HepG2 (cell line): ENCODE results near the gene LTC4S. TPM values are rescaled to one million over a fixed set of nuclear protein-coding genes. Genes with fewer than 3 reads are reported as not detected.
A peak's percentile ranks its signal among the peaks of the same experiment; 100 is the strongest.

Experiments
- ASH2L ChIP-seq: fragments of 300-600, 200-600 bp; sonication (generic); IDR thresholded peaks from 2 replicates; pipeline ENCODE4 v1.7.0; 2017; ENCODE audit warnings: low read depth, mild to moderate bottlenecking, moderate library complexity, mixed read lengths, low read length; ENCODE audit not compliant: insufficient read length
- BORCS8-MEF2B ChIP-seq: sonication (generic); formaldehyde crosslinking; IDR thresholded peaks from 2 replicates; pipeline ENCODE4 v1.8.0; 2022; ENCODE audit warnings: mild to moderate bottlenecking, missing genetic modification reagents
- GTF2F1 ChIP-seq: fragments of 150-350 bp; IDR thresholded peaks from 2 replicates; pipeline ENCODE4 v1.6.1; 2014; ENCODE audit warnings: low read length
- HOXA9 ChIP-seq: sonication (generic); formaldehyde crosslinking; IDR thresholded peaks from 2 replicates; pipeline ENCODE4 v1.8.1; 2022; ENCODE audit warnings: missing genetic modification reagents, mild to moderate bottlenecking, moderate library complexity, borderline replicate concordance
- NCOA5 ChIP-seq: sonication (generic); formaldehyde crosslinking; IDR thresholded peaks from 2 replicates; pipeline ENCODE4 v1.4.0; 2020; ENCODE audit warnings: missing genetic modification reagents
- PAF1 ChIP-seq: IDR thresholded peaks from 2 replicates; pipeline ENCODE4 v1.6.1; 2016; ENCODE audit warnings: missing genetic modification reagents, missing compliant biosample characterization
- PHF8 ChIP-seq: sonication (generic); formaldehyde crosslinking; IDR thresholded peaks from 2 replicates; pipeline ENCODE4 v1.5.0; 2020; ENCODE audit warnings: missing genetic modification reagents
- SAP130 ChIP-seq: IDR thresholded peaks from 2 replicates; pipeline ENCODE4 v1.6.1; 2016; ENCODE audit warnings: low read depth
- SOX5 ChIP-seq: IDR thresholded peaks from 2 replicates; pipeline ENCODE4 v1.6.1; 2016; ENCODE audit warnings: borderline replicate concordance
- SPEN ChIP-seq: sonication (generic); formaldehyde crosslinking; IDR thresholded peaks from 2 replicates; pipeline ENCODE4 v1.5.1; 2020; ENCODE audit warnings: low read depth, mild to moderate bottlenecking, missing genetic modification reagents
- TEF ChIP-seq: sonication (generic); formaldehyde crosslinking; IDR thresholded peaks from 2 replicates; pipeline ENCODE4 v1.5.0; 2020; ENCODE audit warnings: missing genetic modification reagents
- ZNF484 ChIP-seq: sonication (generic); formaldehyde crosslinking; IDR thresholded peaks from 2 replicates; pipeline ENCODE4 v1.5.1; 2020; ENCODE audit warnings: mild to moderate bottlenecking, low read depth, missing genetic modification reagents, borderline replicate concordance
- ZNF570 ChIP-seq: sonication (generic); formaldehyde crosslinking; IDR thresholded peaks from 2 replicates; pipeline ENCODE4 v1.4.0; 2020; ENCODE audit warnings: mild to moderate bottlenecking, missing genetic modification reagents, borderline replicate concordance
- ZNF605 ChIP-seq: sonication (generic); formaldehyde crosslinking; IDR thresholded peaks from 2 replicates; pipeline ENCODE4 v1.8.0; 2022; ENCODE audit warnings: mild to moderate bottlenecking, missing genetic modification reagents
- ZNF639 ChIP-seq: conservative IDR thresholded peaks from 2 replicates; pipeline ENCODE4 v1.6.1; 2018; ENCODE audit warnings: missing genetic modification reagents
- ZNF83 ChIP-seq: sonication (generic); formaldehyde crosslinking; IDR thresholded peaks from 2 replicates; pipeline ENCODE4 v1.4.0; 2020; ENCODE audit warnings: missing genetic modification reagents, mild to moderate bottlenecking, borderline replicate concordance
- polyA plus RNA-seq, 8 experiments: library from polyadenylated mRNA; depleted of rRNA in 3 of 8; stranded (reverse) in 7 of 8; unstranded in 1 of 8; fragments of >200 nt; fragmentation: Illumina TruSeq in 4 of 8; extraction: Trizol in 4 of 8; gene quantifications; 2 replicates each; pipeline versions ENCODE4 v1.2.1 to v1.2.3, GENCODE V29; 2011 to 2016; ENCODE audit warnings: low read depth in 4 of 8, missing spikeins in 1 of 8, mixed read lengths in 1 of 8; ENCODE audit not compliant: insufficient read depth in 1 of 8
- total RNA-seq, 5 experiments: library from RNA; depleted of rRNA; stranded (reverse); fragments of >200 nt; fragmentation: Illumina TruSeq; extraction: Trizol; gene quantifications; 2 replicates each; pipeline ENCODE4 v1.2.3, GENCODE V29; 2016; ENCODE audit warnings: low read depth in 1 of 5
- TF ChIP-seq, protein P1 (sequence below): sonication (generic); formaldehyde crosslinking; IDR thresholded peaks from 2 replicates; pipeline ENCODE4 v1.5.0; 2020; ENCODE audit warnings: missing genetic modification reagents, mild to moderate bottlenecking, borderline replicate concordance
- TF ChIP-seq, protein P2 (sequence below): IDR thresholded peaks from 2 replicates; pipeline ENCODE4 v1.6.1; 2016; ENCODE audit warnings: low read depth, control low read depth
- TF ChIP-seq, protein P3 (sequence below): sonication (generic); formaldehyde crosslinking; IDR thresholded peaks from 2 replicates; pipeline ENCODE4 v1.5.0; 2020; ENCODE audit warnings: mild to moderate bottlenecking, missing genetic modification reagents, borderline replicate concordance
- TF ChIP-seq, protein P4 (sequence below): IDR thresholded peaks from 2 replicates; pipeline ENCODE4 v1.6.1; 2016; ENCODE audit warnings: low read depth, borderline replicate concordance

The LTC4S gene
- total and polyA plus RNA-seq, 2 of the 13 experiments (the other 11 are each of a cell fraction or from before 2014, with no cell fraction given): 0.35 TPM; not detected in 1

- TF ChIP-seq, protein P1, sequence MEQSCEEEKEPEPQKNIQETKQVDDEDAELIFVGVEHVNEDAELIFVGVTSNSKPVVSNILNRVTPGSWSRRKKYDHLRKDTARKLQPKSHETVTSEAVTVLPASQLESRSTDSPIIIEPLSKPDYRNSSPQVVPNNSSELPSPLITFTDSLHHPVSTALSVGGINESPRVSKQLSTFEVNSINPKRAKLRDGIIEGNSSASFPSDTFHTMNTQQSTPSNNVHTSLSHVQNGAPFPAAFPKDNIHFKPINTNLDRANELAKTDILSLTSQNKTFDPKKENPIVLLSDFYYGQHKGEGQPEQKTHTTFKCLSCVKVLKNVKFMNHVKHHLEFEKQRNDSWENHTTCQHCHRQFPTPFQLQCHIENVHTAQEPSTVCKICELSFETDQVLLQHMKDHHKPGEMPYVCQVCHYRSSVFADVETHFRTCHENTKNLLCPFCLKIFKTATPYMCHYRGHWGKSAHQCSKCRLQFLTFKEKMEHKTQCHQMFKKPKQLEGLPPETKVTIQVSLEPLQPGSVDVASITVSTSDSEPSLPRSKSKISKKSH (CRISPR knock-in tag): no peak
- TF ChIP-seq HOXA9 (CRISPR knock-in tag) (no peak; the same call in 1 of the 2 replicates), BORCS8-MEF2B (peak; percentile 56; the same call in 1 of the 2 replicates), TEF (CRISPR knock-in tag) (no peak), ZNF639 (CRISPR knock-in tag) (no peak), SAP130 (peak; percentile 38), SPEN (CRISPR knock-in tag) (no peak; the same call in 1 of the 2 replicates), ASH2L (peak; percentile 32), ZNF605 (CRISPR knock-in tag) (0 out of 2 replicates have a peak, but pooled peaks have one; percentile 27), ZNF570 (CRISPR knock-in tag) (no peak), PAF1 (CRISPR knock-in tag) (no peak), SOX5 (CRISPR knock-in tag) (no peak), ZNF83 (CRISPR knock-in tag) (no peak; the same call in 1 of the 2 replicates), GTF2F1 (no peak), NCOA5 (CRISPR knock-in tag) (no peak), ZNF484 (no peak), PHF8 (peak; percentile 60)
- TF ChIP-seq, protein P2, sequence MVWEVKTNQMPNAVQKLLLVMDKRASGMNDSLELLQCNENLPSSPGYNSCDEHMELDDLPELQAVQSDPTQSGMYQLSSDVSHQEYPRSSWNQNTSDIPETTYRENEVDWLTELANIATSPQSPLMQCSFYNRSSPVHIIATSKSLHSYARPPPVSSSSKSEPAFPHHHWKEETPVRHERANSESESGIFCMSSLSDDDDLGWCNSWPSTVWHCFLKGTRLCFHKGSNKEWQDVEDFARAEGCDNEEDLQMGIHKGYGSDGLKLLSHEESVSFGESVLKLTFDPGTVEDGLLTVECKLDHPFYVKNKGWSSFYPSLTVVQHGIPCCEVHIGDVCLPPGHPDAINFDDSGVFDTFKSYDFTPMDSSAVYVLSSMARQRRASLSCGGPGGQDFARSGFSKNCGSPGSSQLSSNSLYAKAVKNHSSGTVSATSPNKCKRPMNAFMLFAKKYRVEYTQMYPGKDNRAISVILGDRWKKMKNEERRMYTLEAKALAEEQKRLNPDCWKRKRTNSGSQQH (CRISPR knock-in tag): no peak
- TF ChIP-seq, protein P3, sequence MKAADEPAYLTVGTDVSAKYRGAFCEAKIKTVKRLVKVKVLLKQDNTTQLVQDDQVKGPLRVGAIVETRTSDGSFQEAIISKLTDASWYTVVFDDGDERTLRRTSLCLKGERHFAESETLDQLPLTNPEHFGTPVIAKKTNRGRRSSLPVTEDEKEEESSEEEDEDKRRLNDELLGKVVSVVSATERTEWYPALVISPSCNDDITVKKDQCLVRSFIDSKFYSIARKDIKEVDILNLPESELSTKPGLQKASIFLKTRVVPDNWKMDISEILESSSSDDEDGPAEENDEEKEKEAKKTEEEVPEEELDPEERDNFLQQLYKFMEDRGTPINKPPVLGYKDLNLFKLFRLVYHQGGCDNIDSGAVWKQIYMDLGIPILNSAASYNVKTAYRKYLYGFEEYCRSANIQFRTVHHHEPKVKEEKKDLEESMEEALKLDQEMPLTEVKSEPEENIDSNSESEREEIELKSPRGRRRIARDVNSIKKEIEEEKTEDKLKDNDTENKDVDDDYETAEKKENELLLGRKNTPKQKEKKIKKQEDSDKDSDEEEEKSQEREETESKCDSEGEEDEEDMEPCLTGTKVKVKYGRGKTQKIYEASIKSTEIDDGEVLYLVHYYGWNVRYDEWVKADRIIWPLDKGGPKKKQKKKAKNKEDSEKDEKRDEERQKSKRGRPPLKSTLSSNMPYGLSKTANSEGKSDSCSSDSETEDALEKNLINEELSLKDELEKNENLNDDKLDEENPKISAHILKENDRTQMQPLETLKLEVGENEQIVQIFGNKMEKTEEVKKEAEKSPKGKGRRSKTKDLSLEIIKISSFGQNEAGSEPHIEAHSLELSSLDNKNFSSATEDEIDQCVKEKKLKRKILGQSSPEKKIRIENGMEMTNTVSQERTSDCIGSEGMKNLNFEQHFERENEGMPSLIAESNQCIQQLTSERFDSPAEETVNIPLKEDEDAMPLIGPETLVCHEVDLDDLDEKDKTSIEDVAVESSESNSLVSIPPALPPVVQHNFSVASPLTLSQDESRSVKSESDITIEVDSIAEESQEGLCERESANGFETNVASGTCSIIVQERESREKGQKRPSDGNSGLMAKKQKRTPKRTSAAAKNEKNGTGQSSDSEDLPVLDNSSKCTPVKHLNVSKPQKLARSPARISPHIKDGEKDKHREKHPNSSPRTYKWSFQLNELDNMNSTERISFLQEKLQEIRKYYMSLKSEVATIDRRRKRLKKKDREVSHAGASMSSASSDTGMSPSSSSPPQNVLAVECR (CRISPR knock-in tag): peak; percentile 68
- TF ChIP-seq, protein P4, sequence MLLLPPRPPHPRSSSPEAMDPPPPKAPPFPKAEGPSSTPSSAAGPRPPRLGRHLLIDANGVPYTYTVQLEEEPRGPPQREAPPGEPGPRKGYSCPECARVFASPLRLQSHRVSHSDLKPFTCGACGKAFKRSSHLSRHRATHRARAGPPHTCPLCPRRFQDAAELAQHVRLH: no peak
These were observed 11.9 kb downstream of the LTC4S start (continued) for GRCh38 chr5:179805529-179806249.
